Measurements from ENCODE around the gene CENPN.

Gene CENPN

DNA sequence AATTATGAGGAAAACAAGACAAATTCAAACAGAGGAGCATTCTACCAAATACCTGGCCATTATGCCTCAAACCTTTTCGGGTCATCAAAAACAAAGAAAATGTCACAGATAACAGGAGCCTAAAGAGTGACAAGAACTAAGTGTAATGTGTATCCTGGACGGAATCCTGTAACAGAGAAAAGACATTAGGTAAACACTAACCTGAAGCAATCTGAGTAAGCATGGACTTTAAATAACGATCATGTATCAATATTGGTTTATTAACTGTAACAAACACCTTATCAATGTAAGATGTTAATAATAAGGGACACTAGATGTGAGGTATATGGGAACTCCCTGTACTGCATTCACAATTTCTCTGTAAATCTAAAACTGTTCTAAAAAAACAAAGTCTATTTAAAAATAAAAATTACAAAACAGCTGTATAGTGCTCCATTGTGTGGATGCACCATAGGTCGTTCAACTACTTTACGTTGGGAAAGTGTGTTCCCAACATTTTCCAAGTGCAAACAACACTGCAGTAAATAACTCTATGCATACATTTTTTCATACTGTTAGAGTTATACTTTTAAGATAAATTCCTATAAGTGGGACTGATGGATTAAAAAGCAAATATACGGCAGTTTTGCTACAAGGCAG lies 15.1 kb upstream of the CENPN start:
- no peak for DNase-seq (ENCODE audit: low spot score)

DNA sequence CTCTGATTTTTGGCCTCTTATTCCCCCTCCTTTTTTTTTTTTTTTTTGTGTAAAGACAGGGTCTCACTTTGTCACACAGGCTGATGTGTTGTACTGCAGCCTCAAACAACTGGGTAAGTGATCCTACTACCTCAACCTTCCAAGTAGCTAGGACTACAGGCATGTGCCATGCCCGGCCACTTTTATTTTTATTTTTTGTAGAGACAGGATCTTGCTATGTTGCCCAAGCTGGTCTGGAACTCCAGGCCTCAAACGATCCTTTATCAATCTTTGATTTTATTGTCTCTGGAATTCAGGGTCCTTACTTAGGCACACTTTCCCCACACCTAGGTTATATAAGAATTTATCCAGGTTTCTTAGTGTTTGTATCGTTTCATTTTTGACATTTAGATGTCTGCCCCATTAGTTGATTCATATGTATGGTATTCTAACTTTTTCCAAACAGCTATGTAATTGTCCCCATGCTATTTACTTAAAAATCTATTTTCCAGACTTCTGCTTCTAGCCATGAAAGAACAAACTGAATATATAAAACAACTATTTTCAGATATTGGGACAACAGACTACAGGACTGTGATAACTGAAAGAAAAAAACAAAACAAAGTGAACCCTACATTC lies 14.2 kb upstream of the CENPN start:
- no peak for DNase-seq (ENCODE audit: low spot score)

DNA sequence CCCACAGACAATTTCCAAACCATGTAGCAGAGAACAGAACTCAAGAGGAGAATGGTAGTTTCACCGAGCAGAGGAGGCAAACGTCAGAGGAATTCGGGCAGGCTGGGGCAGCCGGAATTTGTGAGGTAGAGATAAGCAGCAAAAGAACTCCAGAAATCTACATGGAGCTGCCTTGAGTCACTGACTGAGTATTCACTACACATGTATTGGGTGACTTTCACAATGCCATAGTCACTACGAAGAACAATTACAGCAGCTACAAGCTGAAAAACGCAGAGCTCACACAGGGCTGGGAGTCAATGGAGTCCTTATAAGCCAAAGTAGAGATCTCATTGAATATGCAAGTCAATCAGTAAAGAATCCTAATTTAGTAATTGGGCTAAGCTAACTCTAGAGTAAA lies 13.7 kb upstream of the CENPN start:
- no peak for DNase-seq (ENCODE audit: low spot score)

DNA sequence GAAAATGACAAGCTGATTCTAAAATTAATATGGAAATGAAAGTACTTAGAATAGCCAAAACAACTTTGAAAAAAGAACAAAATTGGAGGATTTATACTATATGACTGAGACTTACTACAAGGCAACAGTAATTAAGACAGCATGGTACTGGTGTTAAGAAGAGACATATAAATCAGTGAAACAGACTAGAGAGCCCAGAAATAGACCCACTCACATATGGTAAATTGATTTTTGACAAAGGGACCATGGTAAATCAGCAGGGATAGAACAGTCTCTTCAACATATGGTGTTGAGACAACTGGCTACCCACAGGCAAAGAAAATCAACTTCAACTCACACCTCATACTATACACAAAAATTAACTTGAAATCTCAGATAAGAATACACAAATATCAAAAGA lies 13.2 kb upstream of the CENPN start:
- no peak for DNase-seq (ENCODE audit: low spot score)

DNA sequence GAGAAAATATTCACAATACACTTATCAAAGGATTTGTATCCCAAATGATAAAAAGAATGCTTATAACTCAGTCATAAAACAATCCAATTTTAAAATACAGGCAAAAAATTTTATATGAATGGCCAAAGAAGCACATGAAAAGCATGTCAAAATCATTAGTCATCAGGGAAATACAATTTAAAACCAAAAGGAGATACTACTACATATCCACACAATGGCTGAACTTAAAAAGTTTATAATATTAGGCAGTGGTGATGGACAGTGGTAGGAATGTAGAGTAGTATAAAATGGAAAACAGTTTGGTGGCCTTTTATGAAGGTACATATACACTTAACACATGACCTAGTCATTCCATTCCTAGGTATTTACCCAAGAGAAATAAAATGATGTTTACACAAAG lies 12.6 kb upstream of the CENPN start:
- no peak for DNase-seq (ENCODE audit: low spot score)

DNA sequence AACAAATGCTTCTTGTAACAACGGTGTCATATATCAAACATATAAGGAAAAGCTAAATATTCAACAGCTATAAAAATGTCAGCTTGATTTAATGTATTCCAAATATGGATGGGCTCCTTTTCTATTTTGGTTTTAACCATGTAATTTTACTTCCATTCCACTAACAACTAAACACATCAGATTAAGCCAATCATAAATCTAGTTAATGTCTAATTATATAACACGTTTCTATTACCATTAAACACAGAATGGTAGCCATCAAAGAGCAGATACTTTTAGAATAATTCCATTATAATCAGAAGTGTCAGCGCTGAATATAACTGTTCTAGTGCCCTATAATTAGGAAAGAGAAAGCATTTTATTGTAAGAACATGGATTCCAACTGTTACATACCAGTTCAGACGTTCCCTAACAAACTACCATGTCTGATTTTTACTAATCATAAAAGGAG lies 10.3 kb upstream of the CENPN start:
- no peak for DNase-seq (ENCODE audit: low spot score)

DNA sequence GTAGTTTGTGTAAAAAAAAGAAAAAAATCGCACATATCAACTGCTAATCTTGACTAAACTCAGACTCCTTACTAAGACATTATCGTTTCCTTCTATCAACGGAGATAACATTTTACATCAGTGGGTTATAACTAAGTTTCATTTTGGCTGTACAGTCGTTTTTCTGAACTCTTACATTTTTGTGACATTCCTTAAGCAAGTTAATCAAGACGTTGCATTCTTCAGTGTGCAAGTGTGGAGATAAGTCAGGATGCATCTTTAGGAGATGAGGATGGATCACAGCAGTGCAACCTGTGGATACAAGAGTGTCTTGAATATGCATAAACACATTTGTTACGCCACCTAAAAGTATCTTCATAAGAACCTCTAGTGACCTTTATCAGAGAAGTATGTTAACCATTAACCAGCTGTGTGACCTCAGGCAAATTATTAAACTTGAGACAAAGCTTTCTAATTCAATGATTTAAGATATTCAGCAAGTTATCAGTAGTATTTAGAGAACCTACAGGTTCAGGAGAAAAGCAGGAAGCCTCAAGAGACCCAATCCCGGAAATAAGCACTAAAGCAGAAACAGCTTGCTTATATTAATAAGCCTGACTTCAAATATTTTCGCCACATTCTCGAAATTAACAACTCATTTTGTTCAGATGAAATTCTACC lies 9.7 kb upstream of the CENPN start:
- DNase-seq (ENCODE audit: low spot score), result peak; percentile 63

DNA sequence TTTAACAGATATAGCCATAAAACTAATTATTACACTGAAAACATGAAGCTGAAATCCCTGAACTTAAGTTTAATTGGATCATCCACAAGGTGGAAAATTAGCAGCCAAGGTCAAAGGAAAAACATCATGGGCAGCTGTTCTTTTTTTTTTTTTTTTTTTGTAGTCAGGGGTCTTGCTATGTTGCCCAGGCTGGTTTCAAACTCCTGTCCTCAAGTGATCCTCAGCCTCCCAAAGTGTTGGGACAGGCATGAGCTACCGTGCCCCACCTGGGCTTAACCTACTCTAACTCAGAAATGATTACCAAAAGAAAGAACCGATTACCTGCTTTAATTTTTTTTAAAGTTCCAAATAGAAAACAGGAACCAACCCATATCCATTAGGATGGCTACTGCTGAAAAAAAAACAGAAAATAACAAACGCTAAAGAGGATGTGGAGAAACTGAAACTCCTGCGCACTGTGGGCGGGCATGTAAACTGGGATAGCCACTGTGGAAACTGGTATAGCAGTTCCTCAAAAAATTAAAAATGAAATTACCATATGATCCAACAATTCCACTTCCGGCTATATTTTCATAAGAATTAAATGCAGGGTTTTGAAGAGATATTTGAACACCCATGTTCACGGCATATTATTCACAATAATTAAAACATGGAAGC lies 8.9 kb upstream of the CENPN start:
- DNase-seq (ENCODE audit: low spot score), result no peak

DNA sequence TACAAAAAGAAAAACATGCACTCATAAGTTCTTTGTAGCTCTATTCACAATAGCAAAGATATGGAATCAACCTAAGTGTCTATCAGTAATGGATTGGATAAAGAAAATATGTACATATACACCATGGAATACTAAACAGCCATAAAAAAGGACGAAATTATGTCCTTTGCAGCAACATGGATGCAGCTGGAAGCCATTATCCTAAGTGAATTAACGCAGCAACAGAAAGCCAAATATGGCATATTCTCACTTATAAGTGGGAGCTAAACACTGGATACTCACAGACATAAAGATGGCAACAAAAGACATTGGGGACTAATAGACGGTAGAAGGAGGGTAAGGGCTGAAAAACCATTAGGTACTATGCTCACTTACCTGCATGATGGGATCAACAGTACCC lies 6.1 kb upstream of the CENPN start:
- DNase-seq (ENCODE audit: low spot score), result no peak

DNA sequence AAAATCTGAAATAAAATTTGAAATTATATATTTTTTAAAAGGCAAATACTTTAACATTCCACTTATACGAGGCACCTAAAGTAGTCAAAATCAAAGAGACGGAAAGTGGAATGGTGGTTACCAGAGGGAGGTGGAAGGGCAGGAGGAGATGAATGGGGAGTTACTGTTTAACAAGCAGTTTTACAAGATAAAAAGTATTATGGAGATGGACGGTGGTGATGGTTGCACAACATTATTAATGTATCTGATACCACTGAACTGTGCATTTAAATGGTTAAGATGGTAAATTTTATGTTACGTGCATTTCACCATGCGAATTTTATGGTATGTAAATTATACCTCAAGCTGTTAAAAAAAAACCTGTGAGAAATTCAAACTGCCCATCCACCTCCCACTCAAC lies 5.7 kb upstream of the CENPN start:
- DNase-seq (ENCODE audit: low spot score), result no peak

DNA sequence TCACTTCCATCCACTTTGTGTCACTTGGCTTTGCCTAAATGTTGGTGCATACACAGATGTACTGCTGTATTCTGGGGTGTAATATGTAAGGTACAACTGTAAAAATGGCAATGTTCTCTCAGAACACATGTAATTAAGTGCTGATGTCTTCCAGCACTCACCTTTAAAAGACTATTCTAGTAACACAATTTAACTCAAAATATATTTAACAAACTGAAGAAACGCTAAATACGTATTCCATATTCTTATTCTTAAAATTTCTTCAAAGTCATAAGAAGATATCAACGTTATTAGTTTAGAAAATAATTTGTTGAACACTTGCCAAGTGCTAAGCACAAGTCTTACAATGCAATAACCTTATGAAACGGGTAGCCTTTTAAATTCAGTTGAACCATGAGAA lies 4.0 kb upstream of the CENPN start:
- DNase-seq (ENCODE audit: low spot score), result no peak

DNA sequence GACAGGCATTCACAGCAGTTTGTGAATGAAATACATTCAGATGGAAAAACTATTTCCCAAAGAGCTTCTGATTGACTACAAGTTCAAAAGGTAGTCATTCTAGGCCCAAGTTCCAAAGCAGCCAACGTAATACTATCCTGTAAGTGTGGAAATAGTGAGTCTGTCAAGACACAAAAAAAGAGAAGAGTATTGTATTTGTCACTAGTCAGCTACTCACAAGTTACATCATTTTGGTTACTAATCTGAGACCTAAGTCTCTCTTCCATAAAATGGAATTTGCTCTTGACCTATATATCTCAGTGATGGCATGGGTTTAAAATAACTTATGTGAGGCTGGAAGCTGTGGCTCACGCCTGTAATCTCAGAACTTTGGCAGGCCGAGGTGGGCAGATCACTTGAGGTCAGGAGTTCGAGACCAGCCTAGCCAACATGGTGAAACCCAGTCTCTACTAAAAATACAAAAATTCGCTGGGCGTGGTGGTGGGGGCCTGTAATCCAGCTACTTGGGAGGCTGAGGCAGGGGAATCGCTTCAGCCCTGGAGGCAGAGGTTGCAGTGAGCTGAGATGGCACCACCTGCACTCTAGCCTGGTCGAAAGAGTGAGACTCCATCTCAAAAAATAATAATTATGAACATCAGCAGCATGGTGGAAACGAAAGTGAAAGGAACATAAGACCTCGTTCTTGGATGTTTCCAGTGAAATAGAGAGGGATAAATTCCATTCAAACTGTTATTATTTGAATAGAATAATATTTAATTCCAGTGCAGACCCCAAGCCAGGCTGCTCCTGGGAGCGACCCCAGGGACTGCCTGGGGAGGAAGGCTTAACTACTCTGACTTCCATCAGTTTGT lies 3.2 kb upstream of the CENPN start:
- DNase-seq (ENCODE audit: low spot score), result no peak

DNA sequence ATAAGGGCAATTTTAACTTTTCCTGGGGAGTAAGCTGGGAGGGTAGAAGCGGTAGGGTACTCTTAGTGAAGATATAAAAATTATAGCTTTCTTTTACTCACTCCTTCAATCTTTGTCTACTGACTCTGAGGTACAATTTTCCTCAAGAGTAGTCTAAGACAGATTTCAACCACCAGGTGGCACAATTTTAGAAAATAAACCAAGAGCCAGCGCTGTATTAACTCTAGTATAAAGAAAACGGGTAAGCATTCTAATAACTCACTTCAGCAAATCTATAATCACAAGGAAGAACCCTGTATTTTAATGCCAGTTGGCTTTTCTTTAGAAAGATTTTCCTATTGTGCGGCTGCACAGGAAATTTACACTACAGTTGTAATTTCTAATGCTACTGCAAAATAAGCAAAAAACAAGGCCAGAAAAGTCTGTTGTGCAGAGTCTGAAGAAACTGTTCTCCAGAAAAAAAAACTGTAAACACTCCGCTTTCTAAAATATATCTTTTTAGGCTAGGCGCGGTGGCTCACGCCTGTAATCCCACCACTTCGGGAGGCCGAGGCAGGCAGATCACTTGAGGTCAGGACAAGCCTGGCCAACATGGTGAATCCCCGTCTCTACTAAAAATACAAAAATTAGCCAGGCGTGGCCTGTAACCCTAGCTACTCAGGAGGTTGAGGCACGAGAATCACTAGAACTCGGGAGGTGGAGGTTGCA lies 2.2 kb upstream of the CENPN start:
- peak; percentile 70 for DNase-seq (ENCODE audit: low spot score)

DNA sequence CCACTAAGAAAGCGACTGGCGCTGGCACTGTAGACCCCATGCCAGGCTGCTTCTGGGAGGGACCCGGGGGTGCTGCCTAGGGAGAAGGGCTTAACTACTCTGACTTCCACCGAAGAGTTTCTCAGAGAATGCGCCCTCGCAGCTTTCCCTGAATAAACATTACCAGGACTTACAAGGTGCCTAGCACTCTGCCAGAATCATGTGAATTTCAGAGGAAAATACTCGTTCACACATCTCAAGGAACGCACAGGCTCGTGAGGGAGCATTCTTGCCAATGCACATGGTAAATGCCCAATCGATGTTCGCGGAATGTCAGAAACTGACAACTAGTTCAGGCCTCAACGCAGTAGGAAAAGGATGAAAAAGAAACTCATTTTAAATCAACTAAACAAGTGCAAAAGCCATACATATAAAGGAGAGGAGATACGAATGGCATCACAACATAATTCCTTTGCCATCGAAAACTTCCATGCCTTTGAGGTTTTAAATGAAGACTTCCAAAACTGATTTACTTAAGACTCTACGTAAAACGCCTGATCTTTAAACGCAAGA lies 1.3 kb upstream of the CENPN start:
- DNase-seq (ENCODE audit: low spot score), result no peak

DNA sequence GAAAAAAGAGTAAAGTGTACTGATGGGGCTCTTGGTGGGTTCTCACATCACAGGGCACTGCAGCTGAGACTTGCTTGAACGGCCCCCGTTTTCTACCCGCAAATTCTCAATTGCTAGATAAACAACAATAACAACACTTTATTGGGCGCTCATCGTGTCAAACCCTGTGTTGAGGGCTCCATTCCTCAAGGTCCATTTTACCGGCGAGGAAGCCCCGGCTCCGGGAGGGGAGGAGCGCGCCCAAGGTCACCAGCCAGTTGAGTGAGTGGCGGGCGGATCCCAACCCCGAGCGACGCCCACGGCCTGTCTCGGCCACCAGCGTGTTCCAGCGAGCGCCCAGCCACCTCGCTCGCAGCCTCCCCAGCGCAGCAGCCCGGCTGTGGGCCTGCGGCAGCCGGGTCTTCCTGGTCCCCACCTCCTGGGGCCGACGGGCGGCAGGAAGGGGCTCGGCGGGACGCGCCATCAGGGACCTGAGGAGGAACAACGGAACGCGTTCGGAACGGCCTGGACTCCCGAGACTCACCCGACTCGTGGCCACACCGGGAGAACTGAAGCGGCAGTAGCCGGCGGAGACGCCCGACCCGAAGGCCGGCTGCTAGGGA lies 702 bp upstream of the CENPN start:
- peak; percentile 71 for DNase-seq (ENCODE audit: low spot score)

DNA sequence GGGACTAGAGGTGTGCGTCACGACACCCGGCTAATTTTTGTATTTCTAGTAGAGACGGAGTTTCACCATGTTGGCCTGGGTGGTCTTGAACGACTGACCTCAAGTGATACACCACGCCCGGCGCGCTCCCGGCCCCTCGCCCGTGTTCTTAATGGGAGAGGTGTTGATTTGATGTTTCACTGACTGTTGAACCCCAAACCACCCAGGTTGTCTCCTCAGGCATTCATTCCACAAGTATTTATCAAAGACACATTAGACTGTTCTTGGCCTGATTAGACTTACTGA lies 1.4 kb downstream of the CENPN start:
- no peak for DNase-seq (ENCODE audit: low spot score)

DNA sequence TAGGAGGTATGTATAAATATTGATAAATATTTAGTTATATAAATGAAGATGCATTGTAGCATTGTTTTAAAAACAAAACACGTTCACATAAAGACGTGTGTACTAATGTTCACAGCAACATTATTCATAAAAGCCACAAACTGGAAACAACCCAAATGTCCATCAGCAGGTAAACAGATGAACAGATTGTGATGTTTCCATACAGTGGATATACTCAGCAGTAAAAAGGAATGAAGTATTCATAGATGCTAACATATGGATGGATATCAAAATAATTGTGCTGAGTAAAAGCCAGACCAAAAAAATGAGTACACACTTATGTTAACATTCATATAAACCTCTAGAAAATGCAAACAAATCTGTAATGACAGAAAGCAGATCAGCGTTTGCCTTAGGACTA lies 6.0 kb downstream of the CENPN start:
- DNase-seq (ENCODE audit: low spot score), result no peak

DNA sequence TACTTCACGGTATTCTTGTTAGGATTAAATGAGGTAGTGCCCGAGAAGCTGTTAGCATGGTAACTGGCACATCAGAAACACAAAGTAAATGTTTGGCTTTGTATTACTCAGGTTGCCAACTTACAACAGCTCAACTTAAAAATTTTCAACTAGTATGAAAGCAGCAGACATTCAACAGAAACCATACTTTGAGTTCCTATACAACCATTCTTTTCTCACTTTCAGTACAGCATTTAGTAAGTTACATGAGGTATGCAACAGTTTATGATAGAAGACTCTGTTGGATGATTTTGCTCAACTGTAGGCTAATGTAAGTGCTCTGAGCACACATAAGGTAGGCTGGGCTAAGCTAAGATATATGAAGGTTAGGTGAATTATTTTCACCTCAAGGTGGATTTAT lies 7.7 kb downstream of the CENPN start:
- no peak for DNase-seq (ENCODE audit: low spot score)

DNA sequence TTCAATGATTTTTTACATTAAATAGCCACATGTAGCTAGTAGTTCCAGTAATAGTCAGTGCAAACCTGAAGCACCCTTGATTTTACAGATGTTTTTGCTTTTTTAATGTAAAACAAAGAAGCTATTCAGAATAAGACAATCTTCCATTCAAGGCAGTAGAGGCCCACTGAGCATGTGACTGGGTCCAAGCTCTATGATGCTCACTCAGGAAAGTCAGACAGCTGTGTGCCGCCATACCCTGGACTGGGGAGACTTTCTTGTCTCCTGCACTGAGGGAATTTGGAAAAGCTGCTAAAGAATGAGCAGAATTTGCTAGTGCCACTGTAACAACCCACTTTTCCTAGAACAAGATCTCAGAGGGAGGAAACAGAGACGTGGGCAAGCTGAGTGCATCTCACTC lies 11.5 kb downstream of the CENPN start:
- no peak for DNase-seq (ENCODE audit: low spot score)

DNA sequence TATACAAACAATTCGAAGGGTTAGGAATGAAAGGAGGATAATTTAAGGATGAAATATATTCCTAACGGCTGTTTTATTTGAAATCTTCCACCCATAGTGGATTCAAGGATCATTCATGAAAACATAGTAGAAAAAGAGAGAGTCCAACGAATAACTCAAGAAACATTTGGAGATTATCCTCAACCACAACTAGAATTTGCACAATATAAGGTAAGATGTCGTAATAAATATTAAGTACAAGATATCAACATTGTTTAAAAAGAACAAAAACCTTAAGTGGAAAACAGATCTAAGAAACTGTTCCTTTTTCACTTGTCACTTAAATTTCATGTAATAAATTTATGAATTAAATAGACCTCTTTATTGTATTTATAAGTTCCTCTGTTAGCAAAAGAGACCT lies 19.4 kb downstream of the CENPN start:
- no peak for DNase-seq (ENCODE audit: low spot score)

DNA sequence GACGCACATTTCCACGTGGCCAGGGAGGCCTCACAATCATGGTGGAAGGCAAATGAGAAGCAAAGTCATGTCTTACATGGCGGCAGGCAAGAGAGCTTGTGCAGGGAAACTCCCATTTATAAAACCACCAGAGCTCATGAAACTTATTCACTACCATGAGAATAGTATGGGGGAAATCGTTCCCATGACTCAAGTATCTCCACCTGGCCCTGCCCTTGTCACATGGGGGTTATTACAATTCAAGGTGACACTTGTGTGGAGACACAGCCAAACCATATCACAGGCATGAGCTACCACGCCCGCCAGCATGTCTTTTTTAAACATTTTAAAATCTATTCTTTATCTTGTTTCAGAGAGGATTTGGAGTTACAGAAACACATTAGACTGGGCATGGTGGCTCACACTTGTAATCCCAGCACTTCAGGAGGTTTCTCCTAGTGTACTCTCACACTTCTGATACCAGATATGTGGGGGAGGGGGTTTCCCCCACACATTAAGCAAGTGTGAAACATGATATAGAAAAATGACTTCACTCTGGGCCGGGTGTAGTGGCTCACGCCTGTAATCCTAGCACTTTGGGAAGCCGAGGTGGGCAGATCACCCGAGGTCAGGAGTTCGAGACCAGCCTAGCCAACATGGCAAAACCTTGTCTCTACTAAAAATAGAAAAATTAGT lies 23.1 kb downstream of the CENPN start:
- no peak for DNase-seq (ENCODE audit: low spot score)

Measured in LoVo (cell line).